Kidney capillary endothelial cell (primary cell): ENCODE data around the gene OXCT2.
"Not testable (repeated sequence)": the region's sequence is repeated elsewhere in the genome, so short reads cannot be mapped to it uniquely, and the experiment has no call there.

Experiments
- DNase-seq: peaks from one replicate; pipeline ENCODE4 v3.0.0-alpha.2; 2018; ENCODE audit warnings: low spot score

OXCT2 gene

DNA sequence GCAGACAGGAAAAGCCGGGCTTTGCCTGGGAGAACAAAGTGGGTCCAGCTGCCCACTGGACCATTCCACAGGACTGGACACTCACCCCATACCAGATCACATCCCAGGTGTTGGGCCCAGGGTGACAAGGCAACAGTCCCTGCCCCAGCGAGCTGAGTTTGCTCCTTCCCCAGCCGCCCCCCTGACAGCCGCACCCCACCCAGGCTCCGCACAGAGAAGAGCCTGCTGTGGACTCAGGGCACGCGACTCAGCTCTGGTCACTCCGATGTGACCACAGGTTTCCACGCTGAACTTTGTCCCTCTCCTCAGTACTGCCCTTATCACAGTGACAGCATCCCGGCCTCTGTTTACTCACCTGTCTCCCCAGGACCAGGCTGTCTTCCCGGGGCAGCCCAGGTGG, 16.3 kb upstream of the OXCT2 start:
- no peak for DNase-seq

DNA sequence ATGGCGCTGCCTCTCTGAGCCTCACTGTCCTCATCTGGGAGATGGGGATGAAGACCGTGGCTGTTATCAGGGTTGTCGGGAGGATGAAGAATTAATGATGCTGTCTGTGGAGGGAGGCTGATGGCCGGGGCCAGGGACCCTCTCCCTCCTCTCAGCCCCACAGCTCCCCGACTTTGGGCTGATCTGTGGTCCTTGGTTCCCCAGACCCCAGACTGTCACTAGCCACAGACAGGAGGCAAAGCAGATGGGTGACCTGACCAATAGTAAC, 15.9 kb upstream of the OXCT2 start:
- not testable (repeated sequence) for DNase-seq

- not testable (repeated sequence) for DNase-seq
These were observed 15.4 kb upstream of the OXCT2 start for GRCh38 chr1:39786303-39787107.

DNA sequence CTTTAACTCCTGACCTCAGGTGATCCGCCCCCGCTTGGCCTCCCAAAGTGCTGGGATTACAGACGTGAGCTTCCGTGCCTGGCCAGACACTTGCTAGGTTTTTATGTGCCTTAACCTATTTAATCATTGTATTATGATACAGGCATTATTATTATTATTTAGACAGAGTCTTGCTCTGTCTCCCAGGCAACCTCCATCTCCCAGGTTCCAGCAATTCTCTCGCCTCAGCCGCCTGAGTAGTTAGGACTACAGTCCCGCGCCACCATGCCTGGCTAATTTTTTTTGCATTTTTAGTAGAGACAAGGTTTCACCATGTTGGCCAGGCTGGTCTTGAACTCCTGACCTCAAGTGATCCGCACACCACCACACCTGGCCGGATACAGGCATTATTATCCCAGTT, 11.5 kb upstream of the OXCT2 start:
- not testable (repeated sequence) for DNase-seq

DNA sequence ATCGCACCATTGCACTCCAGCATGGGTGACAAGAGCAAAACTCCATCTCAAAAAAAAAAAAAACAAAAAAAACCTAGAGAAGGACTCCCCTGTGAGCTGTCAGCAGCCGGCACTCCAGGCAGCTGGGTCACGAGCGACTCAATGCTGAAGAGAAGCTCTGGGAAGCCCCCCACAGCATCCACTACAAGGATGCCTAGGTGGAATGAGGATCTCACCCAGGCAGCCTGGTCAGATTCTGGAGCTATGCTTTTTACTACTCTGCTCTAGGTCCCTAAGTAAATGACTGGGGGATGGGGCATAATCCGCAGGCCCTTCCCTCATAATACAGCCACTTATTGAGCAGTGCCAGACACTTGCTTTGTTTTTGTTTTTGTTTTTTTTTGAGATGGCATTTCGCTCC, 11.0 kb upstream of the OXCT2 start:
- DNase-seq: no peak

- no peak for DNase-seq
These were observed 10.2 kb upstream of the OXCT2 start for GRCh38 chr1:39781349-39781715.

DNA sequence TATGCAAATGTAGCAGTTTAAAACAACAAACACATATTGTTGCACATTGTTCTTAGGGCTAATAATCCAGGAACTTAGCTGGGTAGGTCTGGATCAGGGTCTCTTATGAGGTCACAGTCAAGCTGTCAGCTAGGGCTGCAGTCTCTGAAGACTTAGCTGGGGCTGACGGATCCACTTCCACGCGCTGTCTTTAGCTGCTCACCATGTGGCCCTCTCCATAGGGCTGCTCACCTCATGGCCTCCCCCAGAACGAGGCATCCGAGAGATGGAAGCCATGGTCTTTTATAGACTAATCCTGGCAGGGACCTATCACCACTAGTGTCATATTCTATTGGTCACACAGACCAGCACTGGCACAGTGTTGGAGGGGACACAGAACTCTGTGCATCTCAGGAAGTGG, 8.7 kb upstream of the OXCT2 start:
- DNase-seq: no peak

GRCh38 chr1:39779137-39779536, 8.0 kb upstream of the OXCT2 start:
- no peak for DNase-seq

DNA sequence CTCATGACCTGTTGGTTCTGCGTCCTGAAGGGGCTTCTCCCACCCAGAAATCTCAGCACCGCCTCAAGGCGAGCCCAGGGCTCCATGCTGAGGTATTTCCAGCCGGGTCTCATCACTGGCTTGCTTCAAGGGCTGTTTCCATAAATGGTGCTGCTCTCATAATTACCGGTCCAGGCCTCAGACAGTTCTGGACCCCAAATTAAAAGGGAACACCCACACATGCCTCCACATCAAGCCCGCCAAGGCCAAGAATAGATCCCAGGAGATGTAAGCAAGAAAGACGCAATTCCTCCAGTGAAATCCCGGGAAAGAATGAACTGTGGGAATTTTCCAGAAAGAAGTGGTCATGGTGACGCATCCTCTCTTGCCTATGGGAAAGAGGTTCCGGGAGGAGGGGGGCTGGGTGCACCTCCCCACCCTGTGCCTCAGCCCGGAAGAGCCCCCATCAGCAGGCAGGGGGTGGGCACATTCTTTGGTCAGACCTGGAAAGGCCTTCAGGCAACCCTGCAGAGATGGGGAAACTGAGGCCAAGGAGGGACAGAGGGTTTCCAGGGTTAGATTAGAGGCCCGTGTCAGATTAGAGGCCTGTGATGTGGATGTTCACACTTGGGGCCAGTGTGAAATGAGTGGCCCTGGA, 7.4 kb upstream of the OXCT2 start:
- DNase-seq: not testable (repeated sequence)

DNA sequence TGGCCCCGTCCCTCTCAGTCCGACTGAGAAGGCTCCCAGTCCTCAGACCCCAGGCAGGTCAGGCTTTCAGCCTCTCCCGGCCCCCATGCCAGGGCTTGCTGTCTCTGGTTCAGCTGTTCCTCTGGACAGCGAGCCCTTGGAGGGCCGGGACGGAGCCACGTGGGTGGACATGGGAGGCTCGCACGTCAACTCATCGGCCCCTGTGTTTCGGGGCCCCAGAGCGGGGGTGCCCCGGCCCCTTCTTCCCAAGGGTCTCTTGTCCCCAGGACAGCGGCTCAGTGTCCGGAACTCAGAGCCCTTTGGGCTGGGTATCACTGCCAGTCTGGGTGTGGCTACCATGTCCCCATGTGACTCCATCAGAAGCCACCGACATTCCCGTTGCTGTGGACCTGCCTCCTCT, 6.7 kb upstream of the OXCT2 start:
- DNase-seq: not testable (repeated sequence)

DNA sequence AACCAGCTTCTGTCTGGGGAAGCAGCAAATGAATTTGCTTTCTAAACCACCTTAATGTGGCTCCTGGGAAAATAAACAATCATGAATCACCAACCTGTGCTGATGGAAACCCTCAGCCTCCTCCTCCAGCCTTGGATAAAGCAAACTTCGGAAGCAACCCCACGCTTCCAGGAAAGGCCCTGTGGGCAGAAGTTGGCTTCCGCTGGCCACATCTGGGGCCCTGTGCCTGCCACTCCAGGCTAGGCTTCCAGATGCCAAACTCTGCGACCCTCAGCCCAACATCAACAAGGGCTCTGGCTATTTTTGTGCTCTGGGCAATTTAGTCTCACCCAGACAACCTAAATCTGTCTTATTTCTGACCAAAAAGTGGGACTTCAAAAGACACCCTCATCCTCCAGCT, 6.2 kb upstream of the OXCT2 start:
- DNase-seq: no peak

- DNase-seq: no peak
These were observed 5.7 kb upstream of the OXCT2 start for GRCh38 chr1:39776886-39777285.

GRCh38 chr1:39776400-39776713, 5.2 kb upstream of the OXCT2 start:
- DNase-seq: no peak

GRCh38 chr1:39775676-39776399, 4.7 kb upstream of the OXCT2 start:
- DNase-seq: not testable (repeated sequence)

DNA sequence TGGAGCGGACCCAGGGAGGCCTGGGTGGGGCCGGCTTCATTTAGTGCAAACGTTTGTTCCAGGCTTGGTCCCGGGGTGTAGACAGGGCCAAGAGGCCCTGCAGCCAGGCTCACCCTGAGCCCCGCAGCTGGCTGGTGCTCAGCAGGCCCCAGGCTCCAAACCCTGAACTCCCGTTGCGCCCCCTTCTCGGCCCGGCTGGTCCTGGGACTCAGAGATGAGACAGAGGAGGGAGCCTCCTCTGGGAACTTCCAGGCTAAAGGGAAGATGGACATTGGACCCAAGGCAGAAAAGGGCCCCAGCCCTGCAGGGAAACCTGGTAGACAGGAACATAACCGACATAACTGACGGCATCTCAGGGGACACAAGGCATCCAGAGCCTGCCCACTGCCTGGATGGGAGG, 4.0 kb upstream of the OXCT2 start:
- DNase-seq: not testable (repeated sequence)

DNA sequence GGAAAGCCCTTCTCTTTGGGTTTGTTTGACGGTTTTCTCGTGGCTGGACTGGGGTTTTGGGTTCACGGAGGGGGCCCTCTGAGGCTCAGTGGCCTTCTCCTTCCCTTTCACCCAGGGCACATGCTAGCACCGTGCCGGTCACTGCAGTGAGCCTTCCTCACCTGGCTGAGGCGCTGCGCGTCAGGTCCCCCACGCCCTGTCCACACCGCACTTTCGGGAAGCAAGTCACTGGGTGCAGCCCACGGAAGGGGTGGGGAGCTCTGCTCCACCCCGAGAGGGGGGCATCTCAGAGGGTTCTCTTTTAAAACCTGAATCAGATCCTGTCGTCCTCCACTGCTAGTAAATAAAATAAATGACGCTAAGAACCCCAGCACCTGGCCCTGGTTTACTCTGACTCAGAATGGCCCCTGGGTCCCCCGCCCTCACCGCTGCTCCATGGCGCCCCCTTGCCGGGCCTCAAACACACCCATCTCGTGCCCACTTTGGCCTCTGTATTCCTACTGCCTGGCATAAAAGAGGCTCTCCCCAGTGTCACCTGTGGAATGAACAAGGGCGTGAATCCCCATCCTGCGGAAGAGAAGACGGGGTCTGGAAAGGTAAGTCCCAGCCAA, 2.3 kb upstream of the OXCT2 start:
- not testable (repeated sequence) for DNase-seq

- DNase-seq: not testable (repeated sequence)
These were observed 787 bp downstream of the OXCT2 start for GRCh38 chr1:39770100-39771021.

- not testable (repeated sequence) for DNase-seq
These were observed 1.6 kb downstream of the OXCT2 start for GRCh38 chr1:39769502-39769901.

DNA sequence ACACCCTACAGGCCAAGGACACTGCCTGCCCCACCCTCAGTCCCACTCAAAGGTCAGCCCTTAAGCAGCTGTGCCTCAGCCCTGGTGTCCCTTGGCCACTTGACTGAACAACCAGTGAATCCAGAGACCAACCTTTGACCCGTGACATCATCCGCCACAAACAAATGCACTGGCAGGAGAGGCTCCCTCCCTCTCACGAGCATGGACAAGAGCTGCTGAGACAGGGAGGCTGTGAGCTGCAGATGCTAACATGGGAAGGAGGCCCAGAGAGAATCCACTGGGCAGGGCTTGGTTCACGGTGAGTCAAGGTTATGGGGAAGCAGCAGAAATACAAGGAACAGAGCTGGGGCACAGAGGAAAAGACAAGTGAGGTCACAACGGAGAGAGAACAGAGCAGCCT, 4.7 kb downstream of the OXCT2 start:
- DNase-seq: not testable (repeated sequence)

DNA sequence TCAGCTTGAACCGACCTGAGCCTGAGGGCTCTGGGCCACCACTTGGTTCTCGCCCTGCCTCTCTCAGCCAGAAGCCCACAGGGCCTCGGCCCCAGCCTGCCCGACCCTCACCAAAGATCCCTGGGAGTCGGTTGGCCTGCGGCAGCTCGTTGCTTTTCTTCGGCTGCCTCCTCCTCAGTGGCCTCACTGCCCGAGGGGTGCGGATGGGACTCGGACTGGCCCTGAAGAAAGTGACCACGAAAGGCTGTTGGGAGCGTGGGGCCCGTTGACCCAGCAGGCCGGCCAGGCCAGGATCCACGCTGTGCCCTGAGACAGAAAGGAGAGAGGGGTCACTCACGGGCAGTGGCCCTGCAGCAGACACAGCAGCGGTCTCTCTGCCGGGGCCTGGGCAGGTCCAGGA, 6.6 kb downstream of the OXCT2 start:
- DNase-seq: not testable (repeated sequence)

GRCh38 chr1:39763619-39764374, 7.4 kb downstream of the OXCT2 start:
- DNase-seq: not testable (repeated sequence)
